SK-N-SH treated with all-trans-retinoic acid at 6 μM for 48 hours (cell line): ENCODE measurements around the gene RHOG.

Source experiments
- ARNTL ChIP-seq: fragments of 450-650 bp; formaldehyde crosslinking; IDR thresholded peaks from 2 replicates; pipeline ENCODE4 v1.5.0; 2020; ENCODE audit warnings: low read depth, mild to moderate bottlenecking, moderate library complexity, borderline replicate concordance
- ZNF8 ChIP-seq: fragments of 450-650 bp; formaldehyde crosslinking; IDR thresholded peaks from 2 replicates; pipeline ENCODE4 v1.5.0; 2020; ENCODE audit warnings: mild to moderate bottlenecking, moderate library complexity

DNA sequence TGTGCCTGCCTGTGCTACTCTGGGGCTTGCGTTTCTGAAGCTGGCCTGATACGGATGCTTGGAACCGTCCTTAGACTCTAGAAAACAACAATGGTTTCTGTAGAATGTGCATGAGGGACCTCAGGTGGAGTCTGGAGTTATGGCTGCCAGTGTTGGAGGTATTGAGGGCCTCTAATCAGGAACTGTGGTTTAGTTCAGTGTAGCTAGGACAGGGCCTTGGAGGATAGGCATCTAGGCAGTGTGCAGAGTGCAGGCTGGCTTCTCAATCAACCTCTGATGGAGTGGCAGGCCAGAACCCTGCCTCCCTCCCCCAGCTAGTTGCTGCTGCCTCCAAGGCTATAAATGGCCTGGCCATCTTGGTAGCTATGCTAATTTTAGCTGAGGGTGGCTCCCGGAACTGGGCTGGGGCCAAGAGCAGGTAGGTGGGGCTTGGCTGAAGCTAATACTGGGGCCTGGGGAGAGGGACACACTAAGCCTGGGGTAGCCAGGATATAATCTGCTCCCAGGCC lies 18.7 kb upstream of the RHOG start:
- TF ChIP-seq ZNF8 (CRISPR knock-in tag) (no peak), ARNTL (CRISPR knock-in tag) (no peak)
